Astrocyte of the cerebellum (primary cell): ENCODE results near the gene SAYSD1.
A peak's percentile ranks its signal among the peaks of the same experiment; 100 is the strongest.

Experiments used
- DNase-seq: peaks from one replicate; pipeline ENCODE4 v3.0.0-alpha.2; 2011; ENCODE audit warnings: low read depth
- H3K4me3 ChIP-seq: 2 replicates; pipeline ENCODE4 v1.5.1; 2011; ENCODE audit warnings: mild to moderate bottlenecking, low read depth, low read length, moderate library complexity
- CTCF ChIP-seq: IDR thresholded peaks from 2 replicates; pipeline ENCODE4 v1.5.1; 2012; ENCODE audit warnings: low read length, low read depth, moderate library complexity, mild to moderate bottlenecking; ENCODE audit errors: missing control alignments
- in situ Hi-C: cut with HindIII; loops from 2 replicates; pipeline ENCODE4 v1.10.0; 2017; ENCODE audit warnings: low sequenced_read_pairs

SAYSD1 gene

GRCh38 chr6:39090036-39090435 is 24.9 kb downstream of the SAYSD1 start:
- DNase-seq, result no peak
- no peak for TF ChIP-seq CTCF
- H3K4me3 ChIP-seq, result no peak overlapping the region
- in situ Hi-C loops, result no loop called here

- DNase-seq, result peak; percentile 59
- TF ChIP-seq CTCF, result peak; percentile 69
- no peak overlapping the region for H3K4me3 ChIP-seq
- in situ Hi-C loops, result no loop called here
Observed at GRCh38 chr6:39088331-39088730, 26.7 kb downstream of the SAYSD1 start.

- no peak for TF ChIP-seq CTCF
- in situ Hi-C loops, result no loop called here
- no peak overlapping the region for H3K4me3 ChIP-seq
- no peak for DNase-seq
Observed at GRCh38 chr6:39087197-39087596, 27.8 kb downstream of the SAYSD1 start.

- no peak overlapping the region for H3K4me3 ChIP-seq
- no peak for TF ChIP-seq CTCF
- in situ Hi-C loops, result no loop called here
- no peak for DNase-seq
Observed at GRCh38 chr6:39086711-39087110, 28.3 kb downstream of the SAYSD1 start.

GRCh38 chr6:39086294-39086693 is 28.7 kb downstream of the SAYSD1 start:
- no peak overlapping the region for H3K4me3 ChIP-seq
- DNase-seq, result no peak
- no peak for TF ChIP-seq CTCF
- in situ Hi-C loops, result no loop called here

GRCh38 chr6:39085129-39085797 is 29.7 kb downstream of the SAYSD1 start:
- DNase-seq, result no peak
- TF ChIP-seq CTCF, result no peak
- in situ Hi-C loops, result no loop called here
- no peak overlapping the region for H3K4me3 ChIP-seq
